Measurements from ENCODE around the gene DEDD. TPM values are rescaled to one million over a fixed set of nuclear protein-coding genes. Genes with fewer than 3 reads are reported as not detected.

Gene DEDD
- total RNA-seq, 1 experiment from 2014 or later, result 40.4 TPM

DNA sequence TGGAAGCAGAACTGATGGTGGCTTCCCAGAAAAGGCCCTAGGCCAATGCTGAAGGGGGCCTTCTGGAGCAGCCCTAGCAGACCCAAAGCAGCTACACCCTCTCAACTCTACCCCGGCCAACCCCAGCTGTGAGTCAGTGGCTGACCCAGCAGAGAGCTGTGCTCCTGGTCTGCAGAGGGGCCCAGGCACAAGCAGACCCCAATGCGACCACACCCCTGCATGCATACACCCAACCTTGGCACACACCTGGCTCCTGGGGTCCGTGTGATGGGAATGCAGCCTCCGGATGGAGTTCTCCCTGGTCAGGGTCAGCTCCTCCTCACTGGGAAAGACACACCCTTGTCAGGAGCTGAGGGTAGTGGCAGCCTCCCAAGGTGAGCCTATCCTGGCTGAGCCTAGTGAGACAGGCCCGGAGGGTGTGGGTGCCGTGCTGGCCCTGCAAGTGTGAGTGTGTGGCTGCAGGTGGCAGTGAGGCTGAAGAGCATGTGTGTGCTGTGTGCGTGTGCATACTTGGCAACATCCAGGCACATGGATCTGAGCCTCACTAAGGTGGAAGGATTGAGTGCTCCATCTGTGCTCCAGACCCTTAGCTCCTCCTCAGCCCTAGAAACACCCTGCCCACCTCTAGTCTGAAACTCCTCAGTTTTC lies 58.9 kb downstream of the DEDD start:
- Mint-ChIP-seq H3K9me3 (ENCODE audit: low read depth, unreplicated experiment) (no peaks in the 10 kb centered on the region), H3K4me1 (ENCODE audit: low read depth, unreplicated experiment) (no peaks in the 10 kb centered on the region), H3K36me3 (ENCODE audit: insufficient read depth, unreplicated experiment) (peaks cover 44% of the 10 kb centered on the region), H3K27ac (ENCODE audit: unreplicated experiment) (no peak overlapping the region), H3K4me3 (ENCODE audit: low read depth, unreplicated experiment) (no peak overlapping the region), H3K27me3 (ENCODE audit: unreplicated experiment) (no peaks in the 10 kb centered on the region)
- no TSS peak for BruUV-seq (replicated peaks)
- CTCF ChIA-PET, result interaction anchor here (0.7 to 5.0 kb wide), 2 partner anchors 24 to 68 kb away, joined by 3 to 56 read pairs; partner anchors contain the start of gene KLHDC9
- TF ChIP-seq, protein P1, sequence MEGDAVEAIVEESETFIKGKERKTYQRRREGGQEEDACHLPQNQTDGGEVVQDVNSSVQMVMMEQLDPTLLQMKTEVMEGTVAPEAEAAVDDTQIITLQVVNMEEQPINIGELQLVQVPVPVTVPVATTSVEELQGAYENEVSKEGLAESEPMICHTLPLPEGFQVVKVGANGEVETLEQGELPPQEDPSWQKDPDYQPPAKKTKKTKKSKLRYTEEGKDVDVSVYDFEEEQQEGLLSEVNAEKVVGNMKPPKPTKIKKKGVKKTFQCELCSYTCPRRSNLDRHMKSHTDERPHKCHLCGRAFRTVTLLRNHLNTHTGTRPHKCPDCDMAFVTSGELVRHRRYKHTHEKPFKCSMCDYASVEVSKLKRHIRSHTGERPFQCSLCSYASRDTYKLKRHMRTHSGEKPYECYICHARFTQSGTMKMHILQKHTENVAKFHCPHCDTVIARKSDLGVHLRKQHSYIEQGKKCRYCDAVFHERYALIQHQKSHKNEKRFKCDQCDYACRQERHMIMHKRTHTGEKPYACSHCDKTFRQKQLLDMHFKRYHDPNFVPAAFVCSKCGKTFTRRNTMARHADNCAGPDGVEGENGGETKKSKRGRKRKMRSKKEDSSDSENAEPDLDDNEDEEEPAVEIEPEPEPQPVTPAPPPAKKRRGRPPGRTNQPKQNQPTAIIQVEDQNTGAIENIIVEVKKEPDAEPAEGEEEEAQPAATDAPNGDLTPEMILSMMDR (IDR thresholded peaks at IDR 0.05; ENCODE audit: unreplicated experiment), result no peak
- no peak for DNase-seq
- intact Hi-C loops (cut with micrococcal nuclease; ENCODE audit: unreplicated experiment), result no loop called here

DNA sequence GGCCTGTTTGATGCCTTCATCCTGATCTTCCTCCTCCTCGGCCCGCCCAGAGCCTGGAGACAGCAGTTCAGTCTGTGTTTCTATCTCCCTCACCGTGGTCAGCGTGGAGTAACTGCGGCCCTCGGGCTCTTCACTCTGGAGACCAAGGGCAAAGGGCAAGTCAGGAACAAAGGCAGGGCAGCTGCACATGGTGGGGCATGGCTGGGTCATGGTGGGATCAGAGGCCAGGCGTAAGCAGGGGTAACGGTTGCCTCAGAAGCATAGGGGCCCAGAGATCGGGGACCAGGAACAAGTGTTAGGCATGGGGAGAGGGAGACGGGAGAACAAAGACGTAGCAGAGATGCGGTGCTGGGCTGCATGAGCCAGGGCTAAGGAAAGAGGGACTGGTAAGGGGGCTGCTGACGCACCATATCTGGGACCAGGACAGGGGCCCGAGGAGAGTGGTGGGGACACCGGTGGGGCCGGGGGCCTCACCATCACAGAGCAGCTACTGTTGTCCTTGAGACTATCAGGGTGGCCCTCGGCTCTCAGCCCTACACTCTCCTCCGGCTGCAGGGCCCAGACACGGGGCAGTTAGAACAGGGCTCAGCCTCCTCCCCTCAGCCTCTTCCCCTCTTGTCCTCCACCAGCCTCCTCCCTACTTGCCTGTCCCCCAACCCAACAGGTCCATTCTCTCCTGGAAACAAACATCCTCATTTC lies 59.6 kb downstream of the DEDD start:
- TF ChIP-seq, protein P1 (IDR thresholded peaks at IDR 0.05; ENCODE audit: unreplicated experiment), result no peak
- no peaks in the 10 kb centered on the region for H3K27me3 Mint-ChIP-seq (ENCODE audit: unreplicated experiment)
- peaks cover 44% of the 10 kb centered on the region for H3K36me3 Mint-ChIP-seq (ENCODE audit: insufficient read depth, unreplicated experiment)
- DNase-seq, result no peak
- no TSS peak for BruUV-seq (replicated peaks)
- CTCF ChIA-PET, result interaction anchor here (1.6 to 5.0 kb wide), 2 partner anchors 16 to 25 kb away, joined by 10 to 56 read pairs; partner anchors contain the start of genes KLHDC9 and NECTIN4
- intact Hi-C loops (cut with micrococcal nuclease; ENCODE audit: unreplicated experiment), result no loop called here
- H3K27ac Mint-ChIP-seq (ENCODE audit: unreplicated experiment), result no peak overlapping the region
- H3K9me3 Mint-ChIP-seq (ENCODE audit: low read depth, unreplicated experiment), result no peaks in the 10 kb centered on the region
- no peak overlapping the region for H3K4me3 Mint-ChIP-seq (ENCODE audit: low read depth, unreplicated experiment)
- no peaks in the 10 kb centered on the region for H3K4me1 Mint-ChIP-seq (ENCODE audit: low read depth, unreplicated experiment)

GRCh38 chr1:161071886-161072371 lies 60.5 kb downstream of the DEDD start:
- Mint-ChIP-seq H3K27me3 (ENCODE audit: unreplicated experiment) (no peaks in the 10 kb centered on the region), H3K36me3 (ENCODE audit: insufficient read depth, unreplicated experiment) (peaks cover 41% of the 10 kb centered on the region), H3K4me1 (ENCODE audit: low read depth, unreplicated experiment) (no peaks in the 10 kb centered on the region), H3K4me3 (ENCODE audit: low read depth, unreplicated experiment) (no peak overlapping the region), H3K9me3 (ENCODE audit: low read depth, unreplicated experiment) (no peaks in the 10 kb centered on the region), H3K27ac (ENCODE audit: unreplicated experiment) (peak overlapping the region; percentile 38)
- DNase-seq, result peak; percentile 71
- intact Hi-C loops (cut with micrococcal nuclease; ENCODE audit: unreplicated experiment), result loop anchor here (1.0 kb wide), 1 partner anchor 26 kb away; the partner anchor contains the start of gene KLHDC9
- CTCF ChIA-PET, result interaction anchor here (0.6 to 5.0 kb wide), 6 partner anchors 17 to 78 kb away, joined by 3 to 56 read pairs (median 5); partner anchors contain the start of genes KLHDC9, NECTIN4 and USF1
- BruUV-seq (replicated peaks), result TSS peak; percentile 22
- TF ChIP-seq, protein P1 (IDR thresholded peaks at IDR 0.05; ENCODE audit: unreplicated experiment), result peak; percentile 80

Other genes with a start within 250 kb of the DEDD start
- gene ITLN1, start 247.5 kb downstream of the DEDD start, total RNA-seq (2022), result 0.54 TPM in 1 of 2 replicates, not detected in the other
- not detected in 2 replicates for gene ITLN2, start 177.9 kb downstream of the DEDD start, total RNA-seq (2022)
- gene F11R, start 111.5 kb downstream of the DEDD start, total RNA-seq (2022), result 157 and 173 TPM in 2 replicates
- 67.6 and 74.1 TPM in 2 replicates for gene TSTD1, start 93.7 kb downstream of the DEDD start, total RNA-seq (2022)
- 72.1 and 75.4 TPM in 2 replicates for gene USF1, start 86.7 kb downstream of the DEDD start, total RNA-seq (2022)
- 1.7 and 2.9 TPM in 2 replicates for gene ARHGAP30, start 62.8 kb downstream of the DEDD start, total RNA-seq (2022)
- gene NECTIN4, start 43.1 kb downstream of the DEDD start, total RNA-seq (2022), result 24.9 and 42.4 TPM in 2 replicates
- gene KLHDC9, start 34.3 kb downstream of the DEDD start, total RNA-seq (2022), result 5.3 and 7.0 TPM in 2 replicates
- 121 and 129 TPM in 2 replicates for gene PFDN2, start 14.6 kb downstream of the DEDD start, total RNA-seq (2022)
- 49.8 and 52.9 TPM in 2 replicates for gene NIT1, start 14.6 kb downstream of the DEDD start, total RNA-seq (2022)
- gene UFC1, start 21.3 kb upstream of the DEDD start, total RNA-seq (2022), result 77.5 and 85.8 TPM in 2 replicates
- 35.8 and 40.9 TPM in 2 replicates for gene USP21, start 26.8 kb upstream of the DEDD start, total RNA-seq (2022)
- 25.7 and 27.1 TPM in 2 replicates for gene PPOX, start 33.8 kb upstream of the DEDD start, total RNA-seq (2022)
- gene B4GALT3, start 44.8 kb upstream of the DEDD start, total RNA-seq (2022), result 51.9 and 59.2 TPM in 2 replicates
- not detected in 2 replicates for gene ADAMTS4, start 66.4 kb upstream of the DEDD start, total RNA-seq (2022)
- gene NDUFS2, start 69.7 kb upstream of the DEDD start, total RNA-seq (2022), result 91.3 and 98.3 TPM in 2 replicates
- not detected in 2 replicates for gene FCER1G, start 82.6 kb upstream of the DEDD start, total RNA-seq (2022)
- gene APOA2, start 91.0 kb upstream of the DEDD start, total RNA-seq (2022), result not detected in 2 replicates
- gene TOMM40L, start 93.4 kb upstream of the DEDD start, total RNA-seq (2022), result 14.1 and 15.0 TPM in 2 replicates
- gene NR1I3, start 105.5 kb upstream of the DEDD start, total RNA-seq (2022), result not detected in 2 replicates
- gene PCP4L1, start 126.1 kb upstream of the DEDD start, total RNA-seq (2022), result not detected in 2 replicates
- gene MPZ, start 177.3 kb upstream of the DEDD start, total RNA-seq (2022), result 0.37 and 0.47 TPM in 2 replicates
- gene SDHC, start 181.7 kb upstream of the DEDD start, total RNA-seq (2022), result 242 and 245 TPM in 2 replicates
- gene CFAP126, start 235.2 kb upstream of the DEDD start, total RNA-seq (2022), result not detected in 2 replicates